CD4-positive, CD25-positive, alpha-beta regulatory T cell (primary cell): ENCODE measurements around the gene PIN4. TPM values are rescaled to one million over a fixed set of nuclear protein-coding genes. Genes with fewer than 3 reads are reported as not detected.

Experiments used
- polyA plus RNA-seq, 4 donors: library from polyadenylated mRNA; unstranded; fragments of 300-500 nt; fragmentation: Illumina TruSeq; gene quantifications; one replicate each; pipeline ENCODE4 v1.2.3, GENCODE V29; 2021
- total RNA-seq: library from RNA; stranded (reverse); gene quantifications from one replicate; pipeline ENCODE4 v1.2.3, GENCODE V29; 2022

The PIN4 gene
- total and polyA plus RNA-seq, 5 donors from 2014 or later = 2.6 to 36.5 (median 28.9) TPM

Other genes starting within 250 kb of the PIN4 start
- gene RTL5, start 49.8 kb upstream of the PIN4 start, total RNA-seq = 1.1 TPM
- under 1 TPM in 2 of 4 donors, not detected in 2; 0.05 to 0.09 TPM for gene RTL5, start 49.8 kb upstream of the PIN4 start, polyA plus RNA-seq
- 0.64 TPM for gene ERCC6L, start 57.3 kb downstream of the PIN4 start, total RNA-seq
- under 1 TPM; 0.52 to 0.94 (median 0.64) TPM for gene ERCC6L, start 57.3 kb downstream of the PIN4 start, polyA plus RNA-seq
- 1,376 TPM for gene RPS4X, start 95.5 kb downstream of the PIN4 start, total RNA-seq
- 100 to 1,000 TPM; 478 to 996 (median 885) TPM for gene RPS4X, start 95.5 kb downstream of the PIN4 start, polyA plus RNA-seq
- gene CITED1, start 124.2 kb downstream of the PIN4 start, total RNA-seq = 1.4 TPM
- gene CITED1, start 124.2 kb downstream of the PIN4 start, polyA plus RNA-seq = not detected